ENCODE results near the gene VWA3B.

Gene VWA3B

DNA sequence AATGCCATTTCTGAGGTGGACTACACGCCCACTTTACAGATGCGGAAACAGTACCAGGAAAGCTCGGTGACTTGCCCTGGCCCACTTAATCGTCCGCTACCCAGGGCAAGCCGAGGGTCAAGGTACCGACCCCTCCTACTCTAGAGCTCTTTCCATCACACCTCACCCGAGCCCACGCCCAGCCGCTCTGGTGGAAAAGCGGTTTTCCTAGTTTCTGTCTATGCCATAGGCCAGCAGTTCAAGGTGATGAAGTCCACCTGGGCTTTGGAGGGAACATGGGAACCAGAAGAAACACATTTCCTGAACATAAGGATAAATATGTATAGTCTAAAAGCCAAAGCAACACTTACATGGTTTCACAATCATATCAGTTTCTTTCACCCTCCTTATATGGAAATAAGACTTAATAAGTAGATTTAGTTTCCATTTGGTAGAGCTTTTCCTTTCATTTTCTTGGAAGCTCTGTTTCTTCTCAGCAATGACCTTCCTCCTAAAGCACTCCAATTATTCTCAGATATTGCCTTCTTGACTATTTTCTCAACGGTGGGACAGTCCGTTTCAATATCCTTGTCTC lies 567 bp downstream of the VWA3B start:
- Histone ChIP-seq H3K23ac (ENCODE audit: low read depth, low read length, poor library complexity) (peak overlapping the region; percentile 11), H3K18ac (ENCODE audit: low read length) (no peak overlapping the region), H4K91ac (ENCODE audit: low read depth, low read length, poor library complexity) (no peak overlapping the region), H2AFZ (ENCODE audit: low read length) (peak overlapping the region; percentile 86), H2BK12ac (ENCODE audit: low read length) (no peak overlapping the region), H3K4ac (ENCODE audit: low read length) (no peak overlapping the region), H3K36me3 (replicated peaks in 1 of 2; ENCODE audit: control insufficient read depth in 2 of 2, insufficient read depth in 2 of 2, low read length in 2 of 2) (no peaks in the 10 kb centered on the region), H3K27ac (replicated peaks; ENCODE audit: low read length) (no peak overlapping the region), H2BK15ac (ENCODE audit: low read length) (no peak overlapping the region), H4K8ac (ENCODE audit: low read depth, low read length) (no peak overlapping the region), H3K14ac (ENCODE audit: low read length) (peak overlapping the region; percentile 32), H3K4me2 (ENCODE audit: insufficient read depth, low read length, poor library complexity, severe bottlenecking) (peak overlapping the region; percentile 95), H3K9me3 (replicated peaks in 1 of 2; ENCODE audit: control insufficient read depth in 2 of 2, insufficient read depth in 1 of 2, low read depth in 1 of 2, low read length in 2 of 2) (peaks cover 0 to 5% of the 10 kb centered on the region in 2 donors), H3K27me3 (ENCODE audit: control insufficient read depth in 3 of 3, insufficient read depth in 3 of 3, low read depth in 1 of 3, low read length in 3 of 3) (peaks cover 5 to 49% (median 24%) of the 10 kb centered on the region in 3 experiments), H3K9ac (ENCODE audit: low read depth, low read length, poor library complexity) (no peak overlapping the region), H2BK120ac (ENCODE audit: low read depth, low read length) (no peak overlapping the region), H3K4me3 (ENCODE audit: low read length in 2 of 2) (peak overlapping the region in 1 of 2 donors; percentile 87), H3K4me1 (ENCODE audit: control insufficient read depth in 2 of 2, insufficient read depth in 1 of 2, low read depth in 1 of 2, low read length in 2 of 2) (peaks cover 2 to 4% of the 10 kb centered on the region in 2 donors), H2BK5ac (ENCODE audit: low read length) (no peak overlapping the region), H3K79me1 (ENCODE audit: low read depth, low read length) (no peaks in the 10 kb centered on the region), H2AK5ac (ENCODE audit: low read depth, low read length) (no peak overlapping the region)
- no CpG with 5 or more reads among the region's 13 CpGs for WGBS, 2 donors (ENCODE audit: extremely low coverage in 2 of 2, insufficient read length in 2 of 2, insufficient replicate concordance in 1 of 2)
- no peak for DNase-seq (ENCODE audit: low spot score)

DNA sequence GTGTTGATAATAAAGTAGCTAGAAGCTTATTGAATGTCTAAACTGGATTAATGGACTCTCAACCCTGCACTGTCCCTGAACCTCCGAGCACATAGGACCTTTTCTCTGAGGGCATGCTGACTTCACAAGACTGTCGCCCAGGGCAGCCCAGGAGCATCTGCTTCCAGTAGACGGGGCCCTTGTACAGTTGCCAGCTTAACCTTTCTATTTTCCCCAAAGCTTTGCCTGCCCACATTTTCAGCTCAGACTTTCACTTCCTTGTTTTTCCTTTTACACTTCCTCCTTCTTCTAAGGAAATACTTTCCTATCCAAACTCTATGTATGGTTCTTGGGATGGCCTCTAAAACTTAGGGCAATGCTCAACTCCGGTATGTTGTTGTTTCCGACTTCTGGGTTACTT lies 1.3 kb downstream of the VWA3B start:
- DNase-seq (ENCODE audit: low spot score), result no peak
- H4K91ac ChIP-seq (ENCODE audit: low read depth, low read length, poor library complexity), result no peak overlapping the region
- H3K4me3 ChIP-seq (ENCODE audit: low read length in 2 of 2), result no peak overlapping the region
- no peak overlapping the region for H2AK5ac ChIP-seq (ENCODE audit: low read depth, low read length)
- H2AFZ ChIP-seq (ENCODE audit: low read length), result no peak overlapping the region
- no peak overlapping the region for H3K14ac ChIP-seq (ENCODE audit: low read length)
- no peaks in the 10 kb centered on the region for H3K36me3 ChIP-seq (replicated peaks in 1 of 2; ENCODE audit: control insufficient read depth in 2 of 2, insufficient read depth in 2 of 2, low read length in 2 of 2)
- H3K4ac ChIP-seq (ENCODE audit: low read length), result no peak overlapping the region
- no CpG with 5 or more reads among the region's 5 CpGs for WGBS, 2 donors (ENCODE audit: extremely low coverage in 2 of 2, insufficient read length in 2 of 2, insufficient replicate concordance in 1 of 2)
- H2BK12ac ChIP-seq (ENCODE audit: low read length), result no peak overlapping the region
- no peak overlapping the region for H3K9ac ChIP-seq (ENCODE audit: low read depth, low read length, poor library complexity)
- no peak overlapping the region for H3K27ac ChIP-seq (replicated peaks; ENCODE audit: low read length)
- no peak overlapping the region for H2BK120ac ChIP-seq (ENCODE audit: low read depth, low read length)
- no peak overlapping the region for H2BK5ac ChIP-seq (ENCODE audit: low read length)
- H4K8ac ChIP-seq (ENCODE audit: low read depth, low read length), result no peak overlapping the region
- H3K9me3 ChIP-seq (replicated peaks in 1 of 2; ENCODE audit: control insufficient read depth in 2 of 2, insufficient read depth in 1 of 2, low read depth in 1 of 2, low read length in 2 of 2), result peaks cover 0 to 5% of the 10 kb centered on the region in 2 donors
- H3K4me2 ChIP-seq (ENCODE audit: insufficient read depth, low read length, poor library complexity, severe bottlenecking), result no peak overlapping the region
- no peak overlapping the region for H3K23ac ChIP-seq (ENCODE audit: low read depth, low read length, poor library complexity)
- H3K27me3 ChIP-seq (ENCODE audit: control insufficient read depth in 3 of 3, insufficient read depth in 3 of 3, low read depth in 1 of 3, low read length in 3 of 3), result peaks cover 5 to 49% (median 24%) of the 10 kb centered on the region in 3 experiments
- H3K18ac ChIP-seq (ENCODE audit: low read length), result no peak overlapping the region
- H2BK15ac ChIP-seq (ENCODE audit: low read length), result no peak overlapping the region
- no peaks in the 10 kb centered on the region for H3K79me1 ChIP-seq (ENCODE audit: low read depth, low read length)
- peaks cover 2 to 4% of the 10 kb centered on the region in 2 donors for H3K4me1 ChIP-seq (ENCODE audit: control insufficient read depth in 2 of 2, insufficient read depth in 1 of 2, low read depth in 1 of 2, low read length in 2 of 2)

DNA sequence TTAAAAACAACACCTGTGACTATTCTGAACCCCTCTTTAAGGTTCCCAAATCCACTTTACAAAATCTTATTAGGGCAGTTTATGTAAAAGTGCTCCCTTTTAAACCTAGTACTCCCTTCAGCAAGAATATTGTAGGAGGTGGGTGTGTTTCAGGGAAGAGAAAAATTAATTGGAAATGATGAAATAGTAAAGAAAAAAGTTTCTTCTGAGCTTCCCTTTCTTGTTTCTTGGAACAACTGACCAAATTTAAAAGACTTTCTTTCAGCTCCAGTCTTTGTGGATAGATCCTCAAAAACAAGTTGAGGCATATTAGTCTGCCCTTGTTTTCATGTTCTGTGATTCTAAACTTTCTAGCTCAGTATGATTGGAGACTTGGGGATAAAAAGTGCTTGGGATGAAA lies 3.0 kb downstream of the VWA3B start:
- Histone ChIP-seq H3K4me2 (ENCODE audit: insufficient read depth, low read length, poor library complexity, severe bottlenecking) (no peak overlapping the region), H3K36me3 (replicated peaks in 1 of 2; ENCODE audit: control insufficient read depth in 2 of 2, insufficient read depth in 2 of 2, low read length in 2 of 2) (no peaks in the 10 kb centered on the region), H3K14ac (ENCODE audit: low read length) (no peak overlapping the region), H3K27ac (replicated peaks; ENCODE audit: low read length) (no peak overlapping the region), H2BK12ac (ENCODE audit: low read length) (no peak overlapping the region), H3K18ac (ENCODE audit: low read length) (no peak overlapping the region), H3K4me3 (ENCODE audit: low read length in 2 of 2) (no peak overlapping the region), H3K9ac (ENCODE audit: low read depth, low read length, poor library complexity) (no peak overlapping the region), H3K23ac (ENCODE audit: low read depth, low read length, poor library complexity) (no peak overlapping the region), H2AK5ac (ENCODE audit: low read depth, low read length) (no peak overlapping the region), H4K8ac (ENCODE audit: low read depth, low read length) (no peak overlapping the region), H3K4ac (ENCODE audit: low read length) (no peak overlapping the region), H3K4me1 (ENCODE audit: control insufficient read depth in 2 of 2, insufficient read depth in 1 of 2, low read depth in 1 of 2, low read length in 2 of 2) (peaks cover 2 to 4% of the 10 kb centered on the region in 2 donors), H2BK5ac (ENCODE audit: low read length) (no peak overlapping the region), H3K9me3 (replicated peaks in 1 of 2; ENCODE audit: control insufficient read depth in 2 of 2, insufficient read depth in 1 of 2, low read depth in 1 of 2, low read length in 2 of 2) (peaks cover 0 to 5% of the 10 kb centered on the region in 2 donors), H2BK120ac (ENCODE audit: low read depth, low read length) (no peak overlapping the region), H3K27me3 (ENCODE audit: control insufficient read depth in 3 of 3, insufficient read depth in 3 of 3, low read depth in 1 of 3, low read length in 3 of 3) (peaks cover 5 to 42% (median 22%) of the 10 kb centered on the region in 3 experiments), H2BK15ac (ENCODE audit: low read length) (no peak overlapping the region), H4K91ac (ENCODE audit: low read depth, low read length, poor library complexity) (no peak overlapping the region), H3K79me1 (ENCODE audit: low read depth, low read length) (no peaks in the 10 kb centered on the region), H2AFZ (ENCODE audit: low read length) (no peak overlapping the region)
- DNase-seq (ENCODE audit: low spot score), result no peak

DNA sequence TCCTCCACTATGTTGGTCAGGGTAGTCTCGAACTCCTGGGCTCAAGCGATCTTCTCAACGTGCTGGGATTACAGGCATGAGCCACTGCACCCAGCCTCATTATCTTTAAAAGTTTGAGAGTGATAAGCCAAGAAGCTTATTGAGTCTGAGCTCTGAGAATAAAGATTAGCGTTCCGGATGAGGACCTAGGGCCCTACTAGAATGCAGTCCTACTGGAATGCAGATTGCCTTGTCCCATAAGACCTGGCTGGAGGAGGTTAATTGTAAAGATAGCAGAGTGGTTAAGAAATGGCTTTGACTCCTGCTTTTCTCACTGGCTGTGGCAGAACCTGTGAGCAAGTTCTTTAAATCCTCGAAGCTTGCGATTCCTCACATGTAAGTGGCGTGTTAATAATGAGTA lies 4.0 kb downstream of the VWA3B start:
- Histone ChIP-seq H3K4ac (ENCODE audit: low read length) (no peak overlapping the region), H4K91ac (ENCODE audit: low read depth, low read length, poor library complexity) (no peak overlapping the region), H2BK15ac (ENCODE audit: low read length) (no peak overlapping the region), H3K36me3 (replicated peaks in 1 of 2; ENCODE audit: control insufficient read depth in 2 of 2, insufficient read depth in 2 of 2, low read length in 2 of 2) (no peaks in the 10 kb centered on the region), H3K9ac (ENCODE audit: low read depth, low read length, poor library complexity) (no peak overlapping the region), H2BK5ac (ENCODE audit: low read length) (no peak overlapping the region), H3K23ac (ENCODE audit: low read depth, low read length, poor library complexity) (no peak overlapping the region), H2BK120ac (ENCODE audit: low read depth, low read length) (no peak overlapping the region), H3K27ac (replicated peaks; ENCODE audit: low read length) (no peak overlapping the region), H3K4me3 (ENCODE audit: low read length in 2 of 2) (no peak overlapping the region), H3K14ac (ENCODE audit: low read length) (no peak overlapping the region), H3K18ac (ENCODE audit: low read length) (no peak overlapping the region), H3K27me3 (ENCODE audit: control insufficient read depth in 3 of 3, insufficient read depth in 3 of 3, low read depth in 1 of 3, low read length in 3 of 3) (peaks cover 5 to 32% (median 16%) of the 10 kb centered on the region in 3 experiments), H2AK5ac (ENCODE audit: low read depth, low read length) (no peak overlapping the region), H3K79me1 (ENCODE audit: low read depth, low read length) (no peaks in the 10 kb centered on the region), H2AFZ (ENCODE audit: low read length) (no peak overlapping the region), H4K8ac (ENCODE audit: low read depth, low read length) (no peak overlapping the region), H3K4me2 (ENCODE audit: insufficient read depth, low read length, poor library complexity, severe bottlenecking) (no peak overlapping the region), H3K4me1 (ENCODE audit: control insufficient read depth in 2 of 2, insufficient read depth in 1 of 2, low read depth in 1 of 2, low read length in 2 of 2) (peaks cover 2 to 4% of the 10 kb centered on the region in 2 donors), H2BK12ac (ENCODE audit: low read length) (no peak overlapping the region), H3K9me3 (replicated peaks in 1 of 2; ENCODE audit: control insufficient read depth in 2 of 2, insufficient read depth in 1 of 2, low read depth in 1 of 2, low read length in 2 of 2) (peaks cover 0 to 5% of the 10 kb centered on the region in 2 donors)
- DNase-seq (ENCODE audit: low spot score), result no peak
- WGBS, 2 donors (ENCODE audit: extremely low coverage in 2 of 2, insufficient read length in 2 of 2, insufficient replicate concordance in 1 of 2), result no CpG with 5 or more reads among the region's 8 CpGs

All from neuronal stem cell (in vitro differentiated cells).